Kidney (tissue), 14 donors: ENCODE results near the gene ZBBX. TPM values are rescaled to one million over a fixed set of nuclear protein-coding genes. Genes with fewer than 3 reads are reported as not detected.

Experiments used
- DNase-seq, 5 donors: peaks; one replicate each; pipeline ENCODE4 v3.0.0-alpha.2; 2013 to 2020
- FAIRE-seq: peaks from 2 replicates; lab custom pipeline; 2012; peaks lifted over from hg19 to GRCh38; lab: Jason Lieb, UNC
- H3K27ac ChIP-seq, 2 donors: one replicate each; pipeline ENCODE4 v1.7.0; 2013; ENCODE audit warnings: low read depth in 2 of 2, low read length in 2 of 2, inconsistent platforms in 1 of 2
- H3K27me3 ChIP-seq: one replicate; pipeline ENCODE4 v1.7.1; 2013; ENCODE audit warnings: low read length, inconsistent platforms; ENCODE audit not compliant: control insufficient read depth, insufficient read depth
- H3K36me3 ChIP-seq, 3 donors: one replicate each; pipeline versions ENCODE4 v1.7.0 to v1.7.1; 2013; ENCODE audit warnings: low read length in 3 of 3, control low read depth in 1 of 3, inconsistent platforms in 1 of 3; ENCODE audit not compliant: insufficient read depth in 3 of 3, control insufficient read depth in 2 of 3
- H3K4me1 ChIP-seq, 3 donors: one replicate each; pipeline versions ENCODE4 v1.7.0 to v1.7.1; 2013; ENCODE audit warnings: low read length in 3 of 3, inconsistent platforms in 1 of 3, low read depth in 1 of 3; ENCODE audit not compliant: control insufficient read depth in 2 of 3, insufficient read depth in 2 of 3
- H3K4me3 ChIP-seq, 3 donors: one replicate each; pipeline versions ENCODE4 v1.7.0 to v1.8.1; 2013; ENCODE audit warnings: low read length in 3 of 3, control low read depth in 1 of 3, inconsistent platforms in 1 of 3
- H3K9ac ChIP-seq, 3 donors: one replicate each; pipeline versions ENCODE4 v1.7.0 to v1.7.1; 2013; ENCODE audit warnings: low read length in 3 of 3, control low read depth in 1 of 3, inconsistent platforms in 1 of 3
- H3K9me3 ChIP-seq, 3 donors: one replicate each; pipeline versions ENCODE4 v1.7.0 to v1.7.1; 2013; ENCODE audit warnings: low read length in 3 of 3, control low read depth in 1 of 3, inconsistent platforms in 1 of 3; ENCODE audit not compliant: control insufficient read depth in 2 of 3, insufficient read depth in 1 of 3
- CTCF ChIP-seq: IDR thresholded peaks from 3 replicates; pipeline ENCODE4 v1.5.1; 2012; ENCODE audit warnings: mild to moderate bottlenecking, moderate library complexity, borderline replicate concordance; ENCODE audit not compliant: insufficient read depth; ENCODE audit errors: extremely low read depth
- intact Hi-C: fragments of 100-400 bp; cut with DNase I; formaldehyde crosslinking; loops from one replicate; pipeline ENCODE4 v1.11.1; 2022
- polyA plus RNA-seq: library from polyadenylated mRNA; stranded (reverse); fragments of 350-450 nt; fragmentation: Illumina TruSeq; extraction: RNeasy Lipid Tissue Mini Kit (QIAGEN cat#74804); gene quantifications from one replicate; pipeline ENCODE4 v1.2.3, GENCODE V29; 2014; ENCODE audit warnings: low read depth, low replicate concordance; ENCODE audit not compliant: insufficient read depth
- total RNA-seq: library from RNA; stranded (reverse); fragmentation: NEBNext Ultra II Directional; extraction: Animal tissue kit (Norgen Biotek cat#: 25700); gene quantifications from one replicate; pipeline ENCODE4 v1.2.1, GENCODE V29; 2021
- donor health status: control.
- donor health status: control.
- donor health status: control.
- donor health status: control.
- donor health status: control.
- donor health status: DM: yes; HTN: yes; CAD: no.
- donor health status: Normal renal cell carcinoma (clear cell type).

The ZBBX gene
- total and polyA plus RNA-seq, 2 donors from 2014 or later, result 0.73 to 1.2 TPM

GRCh38 chr3:167361306-167361705 lies 18.8 kb downstream of the ZBBX start:
- no peak for FAIRE-seq
- intact Hi-C loops, result no loop called here
- Histone ChIP-seq H3K9me3 (no peaks in the 10 kb centered on the region), H3K9ac (no peak overlapping the region), H3K27ac (no peak overlapping the region), H3K27me3 (no peaks in the 10 kb centered on the region), H3K36me3 (no peaks in the 10 kb centered on the region), H3K4me3 (no peak overlapping the region), H3K4me1 (no peaks in the 10 kb centered on the region)
- no peak for DNase-seq
- no peak for TF ChIP-seq CTCF

- FAIRE-seq (no peak), DNase-seq (no peak)
- Histone ChIP-seq H3K4me3 (no peak overlapping the region), H3K9ac (no peak overlapping the region), H3K9me3 (no peaks in the 10 kb centered on the region), H3K4me1 (no peaks in the 10 kb centered on the region), H3K27me3 (no peaks in the 10 kb centered on the region), H3K27ac (no peak overlapping the region), H3K36me3 (no peaks in the 10 kb centered on the region)
- intact Hi-C loops, result no loop called here
- TF ChIP-seq CTCF, result no peak
Observed at GRCh38 chr3:167355446-167355845, 24.7 kb downstream of the ZBBX start.

- Histone ChIP-seq H3K36me3 (no peaks in the 10 kb centered on the region), H3K27me3 (no peaks in the 10 kb centered on the region), H3K4me3 (no peak overlapping the region), H3K9me3 (no peaks in the 10 kb centered on the region), H3K4me1 (no peaks in the 10 kb centered on the region), H3K27ac (no peak overlapping the region), H3K9ac (no peak overlapping the region)
- no peak for TF ChIP-seq CTCF
- DNase-seq, result no peak
- no peak for FAIRE-seq
- intact Hi-C loops, result no loop called here
Observed at GRCh38 chr3:167354751-167355150, 25.3 kb downstream of the ZBBX start.

- Histone ChIP-seq H3K36me3 (no peaks in the 10 kb centered on the region), H3K4me1 (no peaks in the 10 kb centered on the region), H3K4me3 (no peak overlapping the region), H3K9ac (no peak overlapping the region), H3K27me3 (no peaks in the 10 kb centered on the region), H3K27ac (no peak overlapping the region), H3K9me3 (no peaks in the 10 kb centered on the region)
- DNase-seq (peak in 2 of 5 donors; percentile 43 to 49), FAIRE-seq (peak; percentile 90)
- intact Hi-C loops, result no loop called here
- peak; percentile 45 for TF ChIP-seq CTCF
Observed at GRCh38 chr3:167350245-167350862, 29.7 kb downstream of the ZBBX start.
